GM18526 (cell line): ENCODE results near the gene DPEP3.

Source experiments
- POLR2A ChIP-seq: IDR thresholded peaks from 3 replicates; pipeline ENCODE4 v1.6.1; 2011; ENCODE audit not compliant: insufficient read length; ENCODE audit errors: extremely low read depth

The DPEP3 gene

DNA sequence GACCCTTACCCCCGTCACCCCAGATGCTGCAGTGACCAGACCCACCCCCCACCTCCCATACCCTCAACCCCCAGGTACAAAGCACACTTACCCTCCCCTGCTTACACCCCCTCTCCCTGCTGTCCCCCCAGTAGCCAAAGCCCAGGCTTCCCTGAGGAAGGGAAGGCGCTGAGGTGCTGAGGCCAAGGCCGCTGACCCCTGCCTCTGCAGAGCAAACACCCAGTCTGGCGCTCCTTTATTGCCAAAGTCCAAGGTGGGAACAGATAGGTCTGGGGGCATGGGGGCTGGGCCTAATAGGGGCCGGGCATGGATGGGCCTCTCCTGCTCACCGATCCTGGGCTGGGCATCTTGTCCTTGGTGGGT is 37.1 kb downstream of the DPEP3 start:
- no peak for TF ChIP-seq POLR2A

DNA sequence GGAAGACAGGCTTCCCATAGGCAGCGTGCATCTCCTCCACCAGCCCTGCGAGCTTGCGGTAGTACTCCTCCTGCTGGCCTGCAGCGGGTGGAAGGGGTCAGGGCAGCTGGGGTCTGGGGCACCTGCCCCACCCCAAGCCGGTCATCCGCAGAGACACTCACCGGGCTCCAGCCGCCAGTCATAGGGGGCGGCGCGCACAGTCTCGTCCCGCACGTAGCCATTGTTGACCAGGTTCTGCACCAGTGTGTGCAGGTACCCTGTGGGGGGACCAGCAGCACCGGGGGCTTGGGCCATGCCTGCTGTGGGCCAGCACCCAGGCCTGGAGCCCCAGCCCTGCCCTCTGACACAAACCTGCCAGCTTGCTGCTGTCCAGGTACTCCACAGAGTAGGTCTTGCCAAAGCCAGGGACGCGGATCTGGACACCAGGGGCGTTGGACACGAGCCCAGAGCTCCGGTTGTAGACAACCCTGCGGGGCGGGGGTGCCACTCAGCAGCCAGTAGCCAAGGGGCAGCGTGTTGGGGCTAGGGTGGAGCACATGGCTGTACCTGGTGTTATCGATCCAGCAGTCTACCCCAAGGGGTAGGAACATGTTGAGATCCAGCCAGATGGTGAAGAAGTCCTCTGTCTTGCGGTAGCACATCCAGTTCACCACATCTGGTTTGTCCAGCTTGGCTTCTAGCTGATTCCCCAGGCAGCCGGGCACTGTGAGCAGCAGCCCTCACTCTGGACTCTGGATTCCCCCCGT is 37.6 kb downstream of the DPEP3 start:
- TF ChIP-seq POLR2A: no peak

DNA sequence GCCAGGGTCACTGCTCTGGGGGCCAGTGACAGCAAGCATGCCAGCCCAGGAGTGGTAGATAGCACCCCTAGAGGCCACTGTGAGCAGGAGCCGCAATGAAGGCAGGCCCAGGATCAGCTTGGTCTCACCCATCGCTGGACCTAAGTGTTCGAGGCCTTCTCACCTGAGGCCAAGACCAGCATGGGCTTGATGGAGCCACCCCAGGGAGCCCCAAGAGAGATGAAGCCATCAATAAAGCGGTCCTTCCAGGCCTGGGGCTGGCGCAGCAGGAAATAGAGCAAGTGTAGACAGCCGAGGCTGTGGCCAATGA is 38.1 kb downstream of the DPEP3 start:
- TF ChIP-seq POLR2A: no peak

DNA sequence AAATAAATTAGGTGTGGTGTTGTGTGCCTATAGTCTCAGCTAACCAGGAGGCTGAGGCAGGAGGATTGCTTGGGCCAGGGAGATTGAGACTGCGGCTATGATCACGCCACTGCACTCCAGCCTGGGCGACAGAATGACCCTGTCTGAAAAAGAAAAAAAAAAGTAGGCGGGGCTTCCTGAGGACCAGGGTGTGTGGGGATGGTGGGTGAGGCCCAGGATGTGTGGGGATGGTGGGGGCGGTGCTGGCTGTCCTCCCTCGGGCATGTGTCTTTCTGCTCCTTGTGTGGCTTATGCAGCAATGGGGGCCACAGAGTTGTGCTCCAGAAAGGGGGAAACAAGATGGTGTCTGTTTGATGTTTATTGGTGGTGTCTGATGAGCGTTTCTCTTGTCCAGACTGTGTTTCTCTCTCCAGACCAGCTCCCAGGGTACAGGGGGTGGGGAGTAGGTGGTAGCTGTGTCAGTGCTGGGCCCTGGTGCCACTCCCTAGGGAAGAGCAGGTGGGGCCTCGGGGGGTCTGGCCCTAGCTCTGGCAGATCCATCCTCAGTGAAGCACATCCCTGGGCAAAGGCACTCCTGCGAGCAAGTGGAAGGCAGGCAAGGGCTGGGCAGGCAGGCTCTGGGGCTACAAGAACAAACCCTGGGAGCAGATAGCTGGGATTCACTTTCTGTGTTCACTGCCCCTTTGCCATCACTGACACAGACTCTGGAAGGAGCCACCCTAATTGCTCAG is 38.7 kb downstream of the DPEP3 start:
- TF ChIP-seq POLR2A: no peak

DNA sequence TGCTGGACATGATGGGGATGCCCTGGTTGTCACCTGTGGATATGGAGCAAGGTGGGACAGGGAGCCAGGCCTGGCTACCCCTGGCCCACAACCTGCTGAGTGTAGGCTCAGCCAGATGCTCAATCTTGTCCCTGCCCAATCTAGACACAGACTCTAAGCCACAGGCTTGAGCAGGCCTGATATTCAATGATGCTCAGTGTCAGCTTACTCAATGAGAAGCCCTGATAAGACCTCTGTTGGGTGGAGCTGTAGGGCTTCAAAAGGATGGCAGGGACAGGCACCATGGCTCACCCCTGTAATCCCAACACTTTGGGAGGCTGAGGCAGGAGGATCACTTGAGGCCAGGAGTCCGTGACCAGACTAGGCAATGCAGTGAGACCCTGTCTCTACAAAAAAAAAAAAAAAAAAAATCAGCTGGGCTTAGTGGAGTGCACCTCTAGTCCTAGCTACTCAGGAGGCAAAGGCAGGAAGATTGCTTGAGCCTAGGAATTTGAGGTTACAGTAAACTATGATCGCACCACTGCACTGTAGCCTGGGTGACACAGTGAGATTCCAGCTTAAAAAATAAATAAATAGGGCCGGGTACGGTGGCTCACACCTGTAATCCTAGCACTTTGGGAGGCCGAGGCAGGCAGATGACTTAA is 39.7 kb downstream of the DPEP3 start:
- no peak for TF ChIP-seq POLR2A

DNA sequence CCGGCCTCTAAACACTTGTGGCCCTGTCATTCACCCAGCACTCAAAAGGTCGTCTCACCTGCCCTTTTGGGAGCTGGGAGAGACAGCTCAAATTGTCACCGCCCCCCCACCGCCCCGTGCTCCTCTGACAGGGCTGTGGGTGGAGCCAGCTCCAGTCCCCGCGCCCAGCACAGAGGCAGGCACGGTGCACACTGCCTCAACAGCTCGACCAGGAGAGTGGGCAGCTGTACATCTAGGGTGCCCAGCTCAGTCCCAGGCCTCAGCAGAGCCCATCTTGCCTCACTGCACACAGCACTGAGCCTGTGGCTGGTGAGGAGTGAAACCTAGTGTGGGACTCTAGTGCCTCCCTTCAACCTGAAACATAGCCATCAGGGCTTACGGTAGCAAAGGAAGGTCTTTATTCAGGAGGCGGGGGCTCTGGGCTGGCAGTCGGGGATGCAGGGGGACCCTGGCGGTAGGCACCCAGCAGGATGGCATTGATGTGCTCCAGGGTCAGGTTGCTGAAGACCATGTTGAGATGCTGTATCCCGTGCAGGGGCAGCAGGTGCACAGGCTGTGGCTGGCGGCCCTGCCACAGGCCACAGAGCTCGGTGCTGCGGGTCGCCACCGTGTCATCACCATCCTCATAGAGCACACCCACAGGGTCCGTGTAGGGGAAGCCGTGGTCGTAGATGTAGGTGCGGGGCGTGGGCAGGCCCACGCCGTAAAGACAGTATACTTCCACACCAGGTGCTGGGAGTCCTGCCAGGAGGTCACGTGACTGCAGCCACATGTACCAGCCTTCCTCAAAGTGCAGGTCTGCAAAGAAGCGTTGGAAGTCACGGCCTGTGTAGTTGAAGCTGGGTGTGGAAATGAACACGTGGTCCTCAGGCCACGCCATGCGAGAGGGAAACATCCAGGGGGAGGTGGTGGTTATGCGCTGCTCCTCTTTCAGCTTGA is 40.5 kb downstream of the DPEP3 start:
- TF ChIP-seq POLR2A: no peak

DNA sequence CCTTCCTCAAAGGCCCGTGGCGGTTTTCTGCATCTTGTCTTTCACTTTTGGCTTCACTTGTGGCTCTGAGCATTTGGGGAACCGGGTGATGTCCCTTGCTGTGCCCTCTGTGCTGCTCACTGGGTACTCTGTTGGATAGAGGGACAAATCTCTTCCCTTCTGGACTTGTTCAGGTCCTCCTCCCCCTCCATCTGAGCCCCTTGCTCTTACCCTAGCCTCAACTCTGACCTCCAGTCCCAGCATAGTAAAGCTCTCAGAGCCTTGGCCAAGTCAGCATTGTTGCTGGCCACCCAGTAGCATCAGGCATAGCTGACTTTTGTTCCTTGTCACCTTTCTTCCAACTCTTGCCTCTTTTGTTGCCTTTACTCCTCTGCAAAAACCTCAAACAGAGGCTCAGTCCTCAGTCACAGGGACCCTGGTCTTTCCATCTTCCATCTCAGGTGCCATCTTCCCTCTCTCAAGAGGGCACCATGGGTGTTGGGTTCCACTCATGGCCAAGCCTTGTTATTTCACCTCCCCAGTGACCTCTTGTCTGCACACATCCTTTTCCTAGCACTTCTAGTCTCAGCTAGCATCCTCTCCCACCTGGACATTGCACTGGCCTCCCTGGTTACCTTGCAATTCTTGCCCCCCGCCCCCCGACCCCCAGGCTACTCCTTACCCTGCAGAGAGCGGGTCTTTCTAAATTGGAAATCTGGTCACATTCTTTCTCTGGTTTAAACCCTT is 43.3 kb downstream of the DPEP3 start:
- TF ChIP-seq POLR2A: peak; percentile 42

DNA sequence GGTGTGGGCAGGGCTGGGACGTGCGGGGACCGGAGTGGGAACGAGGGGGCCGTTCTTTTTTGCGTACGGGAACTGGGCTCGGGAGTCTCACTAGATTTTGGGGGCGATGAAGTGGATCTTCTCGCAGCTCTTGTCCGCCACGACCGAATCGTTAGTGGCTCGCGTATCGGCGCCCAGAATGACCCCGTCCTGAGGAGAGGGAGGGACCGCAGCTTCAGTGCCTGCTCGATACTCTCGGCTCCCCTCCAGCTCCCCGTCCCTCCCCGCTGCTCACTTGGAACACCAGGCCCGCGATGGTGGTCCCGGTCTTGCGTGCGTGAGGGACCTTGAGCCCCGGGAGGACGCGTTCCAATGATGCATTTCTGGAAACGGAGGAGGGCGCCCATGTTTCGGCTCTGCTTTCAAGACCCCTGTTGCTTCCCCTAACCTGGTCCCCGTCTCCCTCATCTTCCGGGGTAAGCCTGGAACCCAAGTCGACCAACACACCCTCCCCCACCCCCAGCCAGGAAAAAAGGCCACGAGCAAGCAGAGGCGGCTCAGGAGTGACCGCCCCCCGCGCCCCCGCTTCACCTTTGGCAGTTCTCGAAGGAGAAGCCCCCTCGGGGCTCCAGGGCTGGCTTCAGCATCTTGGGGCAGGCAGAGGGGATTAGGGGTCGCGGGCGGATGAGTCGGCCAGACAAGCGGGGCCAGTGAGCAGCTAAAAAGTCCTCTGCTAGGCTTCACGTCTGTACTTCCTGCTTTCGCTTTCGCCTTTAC is 44.0 kb downstream of the DPEP3 start, which contains the start of gene PSMB10:
PSMB10 (minus strand) TSS at position 727 of the 756 bp plus-strand sequence; CDS start at position 626, 101 bp downstream.
- TF ChIP-seq POLR2A: peak; percentile 83

DNA sequence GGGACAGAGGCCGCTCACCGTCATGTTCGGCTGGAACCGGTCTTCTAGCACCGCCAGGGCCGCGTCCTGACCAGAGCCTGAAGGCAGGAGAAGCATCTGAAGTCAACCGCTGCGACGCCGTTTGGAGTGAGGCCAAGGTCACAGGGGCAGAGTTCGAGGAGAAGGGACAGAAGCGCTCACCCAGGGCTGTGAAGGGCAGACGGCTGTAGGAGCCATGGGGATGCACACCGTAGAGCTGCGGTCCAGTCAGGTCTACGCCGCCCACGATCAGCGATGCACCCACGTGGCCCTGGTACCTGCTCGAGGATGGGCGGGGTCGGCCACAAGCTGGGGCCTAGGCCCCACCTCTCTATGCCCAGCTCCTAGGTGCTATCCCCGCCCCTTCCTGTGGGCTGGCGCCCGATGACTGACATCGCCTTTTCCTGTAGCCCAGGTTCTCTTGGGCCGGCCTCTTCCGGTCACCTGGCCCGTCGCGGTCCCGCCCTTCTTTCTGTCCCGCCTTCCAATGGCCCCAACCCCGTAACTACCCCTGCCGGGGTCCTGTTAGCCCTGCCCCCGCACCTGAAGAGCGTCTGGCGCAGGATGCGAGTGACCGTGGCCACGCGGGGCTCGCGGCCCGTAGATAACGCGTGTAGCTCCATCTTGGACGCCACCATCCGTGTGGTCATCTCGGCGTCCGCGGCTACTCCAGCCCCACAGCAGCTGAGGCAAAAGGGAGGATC is 44.7 kb downstream of the DPEP3 start:
- TF ChIP-seq POLR2A: peak; percentile 86

DNA sequence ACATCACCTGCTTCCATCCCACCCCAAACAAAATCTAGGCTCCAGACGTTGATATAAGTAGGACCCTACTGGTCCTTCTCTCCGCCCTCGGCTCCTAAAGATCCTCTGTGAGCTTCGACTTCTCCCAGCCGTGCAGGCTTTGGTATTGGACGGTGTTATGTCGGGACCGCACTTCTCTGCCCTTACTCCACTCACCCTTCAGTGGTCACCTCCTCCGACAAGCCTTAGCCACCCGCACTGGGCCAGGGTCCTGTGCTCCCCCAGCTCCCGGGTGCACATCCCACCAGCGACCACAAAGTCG is 45.2 kb downstream of the DPEP3 start:
- no peak for TF ChIP-seq POLR2A

DNA sequence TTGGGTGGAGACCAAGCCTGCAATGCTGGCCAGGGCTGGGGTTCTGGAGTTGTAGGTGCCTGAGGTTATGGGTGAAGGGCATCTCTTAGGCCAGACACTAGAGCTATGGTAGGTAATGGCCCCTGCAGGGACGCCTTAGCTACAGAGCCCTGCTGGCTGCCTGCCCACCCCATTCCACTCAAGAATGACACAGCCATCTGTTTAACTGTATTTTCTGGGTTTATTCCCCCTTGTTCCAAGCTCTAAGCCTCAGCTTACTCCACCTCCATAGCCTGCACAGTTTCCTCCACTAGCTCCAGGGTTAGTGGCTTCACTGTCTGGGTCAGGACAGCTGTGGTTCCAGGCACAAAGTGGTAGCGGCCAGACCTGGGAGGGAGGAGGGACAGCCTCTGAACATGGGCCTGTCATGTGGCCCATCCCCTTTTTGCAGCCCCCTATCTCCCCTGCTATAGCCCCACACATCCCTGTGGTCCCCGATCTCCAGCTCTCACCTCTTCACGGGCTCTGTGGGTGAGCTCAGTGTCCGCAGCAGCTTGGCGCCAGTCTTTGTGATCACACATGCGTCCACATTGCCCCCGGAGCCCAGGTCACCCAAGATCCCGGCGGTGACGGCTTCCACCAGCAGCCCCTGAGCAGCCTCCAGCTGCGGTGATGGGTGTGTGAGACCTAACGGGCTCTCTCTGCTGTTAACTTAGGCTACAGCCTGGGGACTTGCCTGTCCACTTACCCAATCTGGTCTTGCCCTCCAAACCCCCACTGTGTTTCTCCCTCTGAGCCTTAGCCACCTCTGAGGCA is 45.8 kb downstream of the DPEP3 start:
- no peak for TF ChIP-seq POLR2A

DNA sequence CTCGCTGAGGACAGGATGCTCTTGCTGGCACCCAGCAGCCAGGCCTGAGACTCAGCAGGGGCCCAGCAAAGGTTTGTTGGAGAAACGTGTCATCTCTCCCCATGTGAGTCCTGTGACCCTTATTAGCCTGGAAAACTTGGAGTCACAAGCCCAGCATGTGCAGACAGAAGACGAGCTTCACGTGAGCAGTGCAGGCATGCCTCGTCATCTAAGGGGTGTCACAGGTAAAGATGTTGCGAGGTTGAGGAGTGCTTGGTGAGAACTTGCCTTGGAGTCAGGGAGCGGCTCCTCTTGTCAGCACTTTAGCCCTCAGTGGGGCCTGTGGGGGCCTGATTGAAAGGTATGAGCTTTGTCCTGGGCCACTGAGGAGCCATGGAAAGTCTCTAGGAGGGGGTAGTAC is 46.5 kb downstream of the DPEP3 start:
- peak; percentile 36 for TF ChIP-seq POLR2A

DNA sequence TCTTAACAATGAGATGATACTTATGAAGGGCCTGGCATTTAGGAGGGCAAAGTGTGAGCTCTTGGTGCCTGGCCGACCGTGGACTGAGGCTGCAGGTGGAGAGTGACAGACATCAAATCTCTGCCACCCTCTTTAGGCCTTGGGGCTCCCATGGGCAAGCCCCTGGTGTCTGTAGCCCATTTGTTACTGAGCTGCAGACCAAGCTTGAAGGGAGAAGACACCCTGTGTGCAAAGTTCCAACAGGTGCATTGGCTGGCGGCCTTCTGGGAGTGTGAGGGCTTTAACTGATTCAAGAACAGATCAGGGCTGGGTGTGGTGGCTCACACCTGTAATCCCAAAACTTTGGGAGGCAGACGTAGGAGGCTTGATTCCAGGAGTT is 47.8 kb downstream of the DPEP3 start:
- TF ChIP-seq POLR2A: no peak
